Measurements from ENCODE around the gene ARFGEF3. TPM values are rescaled to one million over a fixed set of nuclear protein-coding genes. Genes with fewer than 3 reads are reported as not detected.

Gene ARFGEF3
- total RNA-seq, 1 donor from 2014 or later, result 0.86 TPM

GRCh38 chr6:138311268-138311667 is 149.5 kb downstream of the ARFGEF3 start:
- intact Hi-C loops (cut with DNase I), result no loop called here
- DNase-seq (no peak), ATAC-seq (ENCODE audit: poor library complexity) (no peak)

DNA sequence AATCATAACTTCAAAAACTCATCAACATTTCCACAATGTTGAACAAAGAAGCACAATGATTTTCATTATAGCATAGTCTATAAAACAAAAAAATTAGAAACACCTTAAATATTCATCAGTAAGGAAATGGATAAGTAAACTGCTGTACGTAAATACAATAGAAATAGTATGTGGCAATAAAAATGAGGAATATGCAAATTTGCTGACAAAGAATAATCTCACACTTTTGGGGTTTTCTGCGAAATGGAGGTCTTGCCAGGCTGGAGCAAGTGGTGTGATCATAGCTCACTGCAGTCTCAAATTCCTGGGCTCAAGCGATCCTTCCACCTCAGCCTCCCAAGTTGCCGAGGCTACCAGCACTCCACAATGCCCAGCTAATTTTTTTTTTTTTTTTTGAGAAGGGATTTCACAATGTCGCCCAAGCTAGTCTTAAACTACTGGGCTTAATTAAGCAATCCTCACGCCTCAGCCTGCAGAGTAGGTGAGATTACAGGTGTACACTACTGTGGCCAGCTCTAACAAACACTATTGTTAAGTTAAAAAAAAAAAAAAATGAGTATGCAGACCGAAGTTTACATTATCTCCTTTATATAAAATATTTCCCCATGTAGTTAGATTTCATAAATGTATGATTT is 157.1 kb downstream of the ARFGEF3 start:
- no peak for DNase-seq
- intact Hi-C loops (cut with DNase I), result no loop called here
- ATAC-seq (ENCODE audit: poor library complexity), result no peak

DNA sequence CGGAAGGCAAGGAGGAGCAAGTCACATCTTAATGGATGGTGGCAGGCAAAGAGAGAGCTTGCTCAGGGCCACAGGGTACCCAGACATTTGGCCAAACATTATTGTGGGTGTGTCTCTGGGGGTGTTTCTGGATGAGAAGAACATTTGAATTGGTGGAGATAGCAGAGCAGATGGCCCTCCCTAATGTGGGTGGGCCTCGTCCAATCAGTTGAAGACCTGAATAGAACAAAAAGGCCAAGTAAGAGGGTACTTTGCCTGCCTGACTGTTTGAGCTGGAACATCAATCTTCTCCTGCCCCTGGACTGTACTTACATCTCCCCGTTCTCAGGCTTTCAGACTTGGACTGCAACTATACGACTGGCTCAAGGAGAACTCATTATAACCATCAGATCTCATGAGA is 160.2 kb downstream of the ARFGEF3 start:
- intact Hi-C loops (cut with DNase I), result no loop called here
- ATAC-seq (ENCODE audit: poor library complexity) (no peak), DNase-seq (no peak)

- DNase-seq, result no peak
- no peak for ATAC-seq (ENCODE audit: poor library complexity)
- intact Hi-C loops (cut with DNase I), result no loop called here
These were observed 162.1 kb downstream of the ARFGEF3 start for GRCh38 chr6:138323821-138324220.

DNA sequence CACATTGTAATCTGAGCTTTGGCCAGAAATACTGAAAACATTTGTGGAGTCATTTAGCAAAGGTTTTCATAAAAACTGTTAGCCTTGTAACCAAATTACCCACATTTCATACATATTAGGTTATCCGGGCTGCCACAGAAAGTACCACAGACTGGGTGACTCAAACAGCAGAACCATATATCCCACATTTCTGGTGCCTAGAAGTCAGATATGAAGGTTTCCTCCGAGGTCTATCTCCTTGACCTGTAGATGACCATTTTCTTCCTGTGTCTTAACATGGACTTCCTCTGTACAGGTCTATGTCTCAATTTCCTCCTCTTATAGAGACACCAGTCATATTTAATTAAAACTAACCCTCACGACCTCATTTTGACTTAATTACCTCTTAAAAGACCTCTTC is 166.5 kb downstream of the ARFGEF3 start:
- intact Hi-C loops (cut with DNase I), result no loop called here
- DNase-seq (no peak), ATAC-seq (ENCODE audit: poor library complexity) (no peak)

DNA sequence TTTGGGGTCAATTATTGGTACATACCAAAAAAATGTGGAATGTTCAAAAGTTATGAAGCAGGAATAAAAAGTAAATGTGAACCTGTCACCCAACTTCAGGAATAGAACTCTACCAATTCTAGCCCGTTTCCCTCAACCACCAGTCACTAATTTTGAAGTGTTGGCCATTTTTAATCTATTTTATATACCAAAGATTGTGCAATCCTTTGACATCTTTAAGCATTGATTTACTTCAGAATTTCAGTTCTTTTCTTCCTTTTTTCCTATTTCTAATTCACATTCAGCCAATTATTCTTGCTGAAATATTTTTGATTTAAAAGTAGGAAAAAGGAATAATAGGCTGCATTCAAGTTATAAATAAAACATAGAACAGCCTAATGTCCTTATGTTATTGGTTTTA is 169.0 kb downstream of the ARFGEF3 start:
- DNase-seq (no peak), ATAC-seq (ENCODE audit: poor library complexity) (no peak)
- intact Hi-C loops (cut with DNase I), result no loop called here

DNA sequence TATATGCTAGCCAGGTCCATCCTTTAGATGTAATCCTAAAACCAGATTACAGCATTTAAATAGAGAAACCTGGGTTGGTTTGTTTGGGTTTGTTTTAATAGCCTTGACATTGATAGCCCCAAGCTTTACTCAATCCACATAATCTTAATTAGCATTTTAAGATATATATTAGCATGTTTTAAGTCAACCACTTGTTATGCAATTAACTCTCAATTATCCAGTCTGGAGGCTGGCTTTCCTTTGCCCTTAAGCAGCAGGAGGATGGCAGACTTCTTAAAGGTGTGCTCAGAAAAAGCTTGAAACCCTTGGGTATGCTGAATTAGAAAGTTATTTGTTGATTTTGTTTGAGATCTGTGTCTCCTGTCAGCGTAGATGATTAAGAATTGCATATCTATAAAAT is 169.7 kb downstream of the ARFGEF3 start:
- intact Hi-C loops (cut with DNase I), result no loop called here
- ATAC-seq (ENCODE audit: poor library complexity) (no peak), DNase-seq (no peak)

DNA sequence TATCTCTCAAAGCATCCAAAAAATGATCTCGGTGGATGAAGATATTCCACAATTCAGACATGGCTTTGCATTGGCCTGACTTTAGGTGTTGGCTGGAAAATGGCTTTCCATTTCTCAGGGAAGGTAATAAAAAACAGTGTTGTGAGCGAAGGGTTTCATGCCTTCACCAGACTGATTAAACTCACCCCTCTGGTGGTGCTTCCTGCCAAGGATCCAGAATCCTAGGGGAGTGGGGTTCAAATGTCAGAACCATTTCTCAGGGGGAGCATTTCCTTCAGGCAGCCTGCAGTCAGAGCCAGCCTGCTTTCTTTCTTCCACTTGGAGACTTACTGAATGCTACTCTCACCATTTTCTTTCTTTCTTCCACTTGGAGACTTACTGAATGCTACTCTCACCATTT is 170.2 kb downstream of the ARFGEF3 start:
- no peak for DNase-seq
- intact Hi-C loops (cut with DNase I), result no loop called here
- ATAC-seq (ENCODE audit: poor library complexity), result no peak

DNA sequence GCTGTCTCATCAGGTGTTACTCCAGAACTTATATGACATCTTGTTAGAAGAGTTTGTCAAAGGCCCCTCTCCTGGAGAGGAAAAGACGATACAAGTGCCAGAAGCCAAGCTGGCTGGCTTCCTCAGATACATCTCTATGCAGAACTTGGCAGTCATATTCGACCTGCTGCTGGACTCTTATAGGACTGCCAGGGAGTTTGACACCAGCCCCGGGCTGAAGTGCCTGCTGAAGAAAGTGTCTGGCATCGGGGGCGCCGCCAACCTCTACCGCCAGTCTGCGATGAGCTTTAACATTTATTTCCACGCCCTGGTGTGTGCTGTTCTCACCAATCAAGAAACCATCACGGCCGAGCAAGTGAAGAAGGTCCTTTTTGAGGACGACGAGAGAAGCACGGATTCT is 172.3 kb downstream of the ARFGEF3 start:
- ATAC-seq (ENCODE audit: poor library complexity) (peak; percentile 95), DNase-seq (peak; percentile 56)
- intact Hi-C loops (cut with DNase I), result no loop called here

GRCh38 chr6:138334963-138335362 is 173.2 kb downstream of the ARFGEF3 start:
- intact Hi-C loops (cut with DNase I), result no loop called here
- no peak for ATAC-seq (ENCODE audit: poor library complexity)
- no peak for DNase-seq

- ATAC-seq (ENCODE audit: poor library complexity) (no peak), DNase-seq (no peak)
- intact Hi-C loops (cut with DNase I), result no loop called here
These were observed 174.5 kb downstream of the ARFGEF3 start for GRCh38 chr6:138336221-138336620.

- no peak for DNase-seq
- intact Hi-C loops (cut with DNase I), result no loop called here
- no peak for ATAC-seq (ENCODE audit: poor library complexity)
These were observed 175.3 kb downstream of the ARFGEF3 start for GRCh38 chr6:138337076-138337475.

DNA sequence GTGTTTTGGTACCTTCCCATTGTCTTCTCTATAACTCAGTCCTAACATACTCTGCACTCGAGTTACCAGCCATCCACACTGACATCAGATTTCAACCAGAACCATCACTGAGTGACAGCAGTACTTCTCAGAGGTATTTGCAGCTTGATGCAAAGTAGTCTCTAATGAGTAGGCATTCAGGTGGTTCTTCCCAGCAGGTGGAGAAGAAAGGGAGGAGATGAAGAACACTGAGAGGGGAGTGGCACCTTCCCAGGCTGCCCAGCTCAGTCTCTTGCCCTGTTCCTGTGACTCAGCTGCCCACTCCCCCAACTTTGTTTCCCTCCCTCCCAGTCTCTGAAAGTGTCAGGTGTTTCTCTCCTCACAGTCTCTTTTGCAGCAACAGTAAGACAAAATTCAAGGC is 177.3 kb downstream of the ARFGEF3 start:
- intact Hi-C loops (cut with DNase I), result no loop called here
- ATAC-seq (ENCODE audit: poor library complexity) (no peak), DNase-seq (no peak)

DNA sequence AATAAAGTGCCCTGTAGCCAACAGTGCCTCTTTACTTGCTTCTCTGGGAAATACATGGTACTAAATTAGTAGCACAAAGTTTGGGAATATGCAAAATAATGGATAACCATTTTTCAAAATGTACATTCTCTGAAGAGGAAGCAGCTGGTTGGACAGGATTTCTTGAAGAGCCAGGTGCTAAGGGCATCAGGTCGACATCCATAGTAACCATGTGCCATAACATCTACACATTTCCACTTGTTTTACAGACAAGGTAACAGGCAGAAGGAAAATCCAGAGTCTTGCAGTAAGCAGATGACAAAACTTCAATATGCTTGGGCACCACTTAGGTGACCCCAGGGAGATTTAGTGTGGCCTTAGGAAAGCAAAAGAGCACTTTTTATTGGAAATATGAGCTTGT is 179.4 kb downstream of the ARFGEF3 start:
- ATAC-seq (ENCODE audit: poor library complexity), result no peak
- intact Hi-C loops (cut with DNase I), result no loop called here
- DNase-seq, result no peak

GRCh38 chr6:138343112-138343511 is 181.4 kb downstream of the ARFGEF3 start:
- DNase-seq (no peak), ATAC-seq (ENCODE audit: poor library complexity) (no peak)
- intact Hi-C loops (cut with DNase I), result no loop called here

GRCh38 chr6:138345565-138346285 is 184.0 kb downstream of the ARFGEF3 start:
- no peak for ATAC-seq (ENCODE audit: poor library complexity)
- intact Hi-C loops (cut with DNase I), result no loop called here
- DNase-seq, result no peak

GRCh38 chr6:138346302-138347195 is 184.8 kb downstream of the ARFGEF3 start:
- ATAC-seq (ENCODE audit: poor library complexity) (no peak), DNase-seq (no peak)
- intact Hi-C loops (cut with DNase I), result no loop called here

DNA sequence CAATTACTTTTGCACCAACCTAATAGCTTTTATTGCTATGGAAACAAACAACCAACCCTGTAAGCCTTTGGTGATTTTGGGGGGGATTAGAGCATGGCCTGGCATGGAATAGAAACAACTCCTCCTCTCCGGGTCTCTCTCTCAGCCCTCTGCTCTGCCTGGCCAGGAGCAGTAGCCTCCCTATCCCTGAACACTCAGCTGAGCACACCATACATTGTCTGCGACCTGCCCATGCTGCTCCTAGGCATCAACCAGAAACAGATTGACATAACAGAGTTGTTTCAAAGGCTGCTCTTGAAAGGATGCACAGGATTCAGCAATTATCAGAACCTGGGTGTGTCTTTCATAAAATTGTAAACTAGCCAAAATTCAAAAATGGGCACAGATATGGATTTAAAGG is 186.1 kb downstream of the ARFGEF3 start:
- ATAC-seq (ENCODE audit: poor library complexity), result no peak
- DNase-seq, result no peak
- intact Hi-C loops (cut with DNase I), result no loop called here

- DNase-seq (no peak), ATAC-seq (ENCODE audit: poor library complexity) (no peak)
- intact Hi-C loops (cut with DNase I), result no loop called here
These were observed 188.2 kb downstream of the ARFGEF3 start for GRCh38 chr6:138349891-138350290.

DNA sequence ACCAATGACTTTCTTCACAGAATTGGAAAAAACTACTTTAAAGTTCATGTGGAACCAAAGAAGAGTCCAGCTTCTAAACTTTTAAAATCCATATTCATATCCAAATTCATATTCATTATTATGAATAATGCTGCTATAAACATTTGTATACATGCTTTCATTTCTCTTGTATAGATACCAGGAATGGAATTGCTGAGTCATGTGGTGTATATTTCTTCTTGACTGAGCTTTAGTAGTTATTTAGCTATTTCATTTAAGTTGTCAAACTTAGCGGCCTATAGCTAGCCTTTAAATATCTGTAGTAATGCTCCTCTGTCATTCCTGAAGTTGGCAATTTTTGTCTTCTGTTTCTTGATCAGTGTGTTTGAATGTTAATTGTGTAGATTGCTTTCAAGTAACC is 196.2 kb downstream of the ARFGEF3 start:
- intact Hi-C loops (cut with DNase I), result no loop called here
- no peak for DNase-seq
- ATAC-seq (ENCODE audit: poor library complexity), result no peak
